Prostate gland (tissue), 2 donors: ENCODE measurements around the gene SCN4A. TPM values are rescaled to one million over a fixed set of nuclear protein-coding genes. Genes with fewer than 3 reads are reported as not detected.
"Not testable (repeated sequence)": the region's sequence is repeated elsewhere in the genome, so short reads cannot be mapped to it uniquely, and the experiment has no call there.

Source experiments
- DNase-seq: peaks from one replicate; pipeline ENCODE4 v3.0.0-alpha.2; 2019; ENCODE audit warnings: low spot score
- H3K27ac ChIP-seq, 2 donors: fragments of 200-600 bp; sonication (generic); 2 replicates each; pipeline ENCODE4 v1.5.1; 2017 to 2019
- H3K27me3 ChIP-seq: fragments of 200-600 bp; sonication (generic); replicated peaks from 2 replicates; pipeline ENCODE4 v1.5.1; 2019; ENCODE audit not compliant: insufficient read depth
- H3K36me3 ChIP-seq, 2 donors: fragments of 200-600 bp; sonication (generic); 1 replicate in 1 of 2; 2 replicates in 1 of 2; pipeline versions ENCODE4 v1.5.1 to v1.8.1; 2017 to 2019
- H3K4me1 ChIP-seq: fragments of 200-600 bp; sonication (generic); replicated peaks from 2 replicates; pipeline ENCODE4 v1.5.1; 2019
- H3K4me3 ChIP-seq, 2 donors: fragments of 200-600 bp; sonication (generic); 2 replicates each; pipeline ENCODE4 v1.5.1; 2017 to 2019
- H3K9me3 ChIP-seq: fragments of 200-600 bp; sonication (generic); 2 replicates; pipeline ENCODE4 v1.5.1; 2017
- CTCF ChIP-seq, 4 experiments: fragments of 200-600 bp in 2 of 4; fragments of 450-650 bp in 2 of 4; sonication (generic) in 2 of 4; IDR thresholded peaks; 1 replicate in 3 of 4; 2 replicates in 1 of 4; pipeline ENCODE4 v1.5.1; 2016 to 2019; ENCODE audit warnings: antibody characterized with exemption in 4 of 4, mild to moderate bottlenecking in 2 of 4, moderate library complexity in 2 of 4
- POLR2A ChIP-seq: fragments of 450-650 bp; IDR thresholded peaks from one replicate; pipeline ENCODE4 v1.6.1; 2016; ENCODE audit warnings: antibody characterized with exemption, mild to moderate bottlenecking
- POLR2AphosphoS5 ChIP-seq: sonication (generic); formaldehyde crosslinking; IDR thresholded peaks from one replicate; pipeline ENCODE4 v1.6.1; 2017; ENCODE audit warnings: antibody characterized with exemption
- WGBS: methylation state at CpG from one replicate; pipeline ENCODE4 v1.1.5; 2018; 5-methylcytosine and 5-hydroxymethylcytosine counted together
- intact Hi-C: fragments of 100-400 bp; cut with DNase I; formaldehyde crosslinking; loops from one replicate; pipeline ENCODE4 v1.14.2; 2022
- total RNA-seq, 2 donors: library from RNA; depleted of rRNA; stranded (reverse); fragments of >200 nt; gene quantifications; one replicate each; pipeline ENCODE4 v1.1.0, GENCODE V29; 2016

SCN4A gene
- total RNA-seq, 2 donors from 2014 or later = 0.23 TPM

- H3K4me1 ChIP-seq = no peaks in the 10 kb centered on the region
- H3K27ac ChIP-seq = no peak overlapping the region
- no peak for TF ChIP-seq CTCF (IDR thresholded peaks at IDR 0.05)
- TF ChIP-seq POLR2A = no peak
- TF ChIP-seq POLR2AphosphoS5 = no peak
- H3K36me3 ChIP-seq = no peaks in the 10 kb centered on the region
- intact Hi-C loops = loop anchor here (5.0 to 10.0 kb wide), 2 partner anchors 109 to 366 kb away; no protein-coding TSS in a partner anchor
- H3K9me3 ChIP-seq = no peaks in the 10 kb centered on the region
- 75% methylated on average over 10 of the region's 10 CpGs for WGBS
- no peak overlapping the region for H3K4me3 ChIP-seq
- no peak for DNase-seq
- H3K27me3 ChIP-seq = no peaks in the 10 kb centered on the region
These were observed 54.4 kb downstream of the SCN4A start for GRCh38 chr17:63918305-63918704.

DNA sequence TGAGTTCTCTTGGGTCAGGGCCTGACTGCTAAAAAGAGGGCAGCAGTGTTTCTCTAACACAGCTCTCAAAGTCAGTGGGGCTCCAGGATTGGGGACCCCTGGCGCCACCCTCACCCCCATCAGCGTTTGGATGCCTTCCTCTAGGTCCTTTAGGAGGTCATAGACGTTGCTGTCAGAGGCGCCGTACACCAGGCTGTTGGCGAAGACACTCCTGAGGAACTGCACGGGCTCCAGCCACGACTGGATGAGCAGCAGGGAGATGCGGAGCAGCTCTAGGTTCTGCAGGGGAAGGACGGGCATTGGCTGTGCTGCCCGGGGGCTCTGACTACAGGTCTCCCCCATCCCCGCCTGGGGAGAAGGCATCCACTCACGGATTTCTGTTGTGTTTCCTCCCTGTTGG, 55.1 kb downstream of the SCN4A start:
- no peak overlapping the region for H3K27ac ChIP-seq
- no peaks in the 10 kb centered on the region for H3K9me3 ChIP-seq
- no peak overlapping the region for H3K4me3 ChIP-seq
- H3K27me3 ChIP-seq = no peaks in the 10 kb centered on the region
- no peak for DNase-seq
- H3K4me1 ChIP-seq = no peaks in the 10 kb centered on the region
- TF ChIP-seq CTCF (IDR thresholded peaks at IDR 0.05) (no peak), POLR2AphosphoS5 (no peak), POLR2A (no peak)
- 76% methylated on average over 13 of the region's 13 CpGs for WGBS
- intact Hi-C loops = loop anchor here (5.0 to 10.0 kb wide), 2 partner anchors 110 to 367 kb away; no protein-coding TSS in a partner anchor
- H3K36me3 ChIP-seq = no peaks in the 10 kb centered on the region

- not testable (repeated sequence) for DNase-seq, H3K4me1 ChIP-seq, H3K36me3 ChIP-seq, H3K27me3 ChIP-seq, H3K27ac ChIP-seq, H3K4me3 ChIP-seq, H3K9me3 ChIP-seq
- intact Hi-C loops = loop anchor here (5.0 to 10.0 kb wide), 2 partner anchors 110 to 368 kb away; no protein-coding TSS in a partner anchor
- WGBS = 87% methylated on average over 11 of the region's 11 CpGs
These were observed 55.5 kb downstream of the SCN4A start for GRCh38 chr17:63917206-63917605.

DNA sequence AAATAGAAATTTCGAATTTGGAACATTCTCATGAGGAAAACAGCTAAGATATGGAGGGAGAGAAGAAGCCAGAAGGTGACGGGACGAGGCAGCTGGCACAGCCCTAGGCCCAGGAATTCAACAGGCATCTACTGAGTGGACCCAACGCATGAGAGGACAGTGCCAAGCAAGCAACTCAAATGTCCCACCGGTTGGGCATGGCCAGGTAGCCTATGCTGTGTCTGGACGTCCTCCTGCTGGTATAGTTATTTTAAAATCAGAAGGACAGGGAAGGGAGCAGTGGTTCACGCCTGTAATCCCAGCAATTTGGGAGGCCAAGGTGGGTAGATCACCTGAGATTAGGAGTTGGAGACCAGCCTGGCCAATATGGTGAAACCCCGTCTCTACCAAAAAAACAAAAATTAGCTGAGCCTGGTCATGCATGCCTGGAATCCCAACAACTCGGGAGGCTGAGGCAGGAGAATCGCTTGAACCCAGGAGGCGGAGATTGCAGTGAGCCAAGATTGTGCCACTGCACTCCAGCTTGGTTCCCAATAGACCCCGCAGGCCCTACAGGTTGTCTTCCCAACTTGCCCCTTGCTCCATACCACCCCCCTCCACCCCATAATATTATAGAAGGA, 56.0 kb downstream of the SCN4A start:
- intact Hi-C loops = loop anchor here (5.0 to 10.0 kb wide), 2 partner anchors 111 to 368 kb away; no protein-coding TSS in a partner anchor
- no peaks in the 10 kb centered on the region for H3K9me3 ChIP-seq
- H3K36me3 ChIP-seq = no peaks in the 10 kb centered on the region
- TF ChIP-seq CTCF (IDR thresholded peaks at IDR 0.05) (no peak), POLR2AphosphoS5 (no peak), POLR2A (no peak)
- DNase-seq = no peak
- no peaks in the 10 kb centered on the region for H3K4me1 ChIP-seq
- H3K27me3 ChIP-seq = no peaks in the 10 kb centered on the region
- H3K4me3 ChIP-seq = no peak overlapping the region
- H3K27ac ChIP-seq = no peak overlapping the region
- WGBS = 88% methylated on average over 12 of the region's 12 CpGs

DNA sequence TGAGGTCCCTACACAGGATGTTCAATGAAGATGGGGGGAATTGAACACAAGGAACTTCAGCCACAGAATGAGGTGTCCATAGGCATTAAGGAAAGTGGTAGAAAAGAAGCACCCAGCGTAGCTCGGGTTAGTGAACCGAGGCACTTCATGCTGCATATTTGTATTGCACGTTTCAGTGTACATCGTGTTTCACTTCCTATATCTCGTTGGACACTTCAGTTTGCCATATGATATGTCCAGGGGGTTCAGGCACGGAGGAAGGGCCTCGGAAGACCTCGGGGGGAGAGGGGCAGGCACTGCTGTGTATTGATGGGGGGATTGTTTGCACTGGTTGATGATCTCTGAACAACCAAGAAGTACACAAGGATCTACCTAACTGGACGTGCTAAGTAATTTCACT, 57.0 kb downstream of the SCN4A start:
- H3K4me1 ChIP-seq, H3K27ac ChIP-seq, H3K27me3 ChIP-seq, DNase-seq, H3K36me3 ChIP-seq, H3K4me3 ChIP-seq, H3K9me3 ChIP-seq: not testable (repeated sequence)
- WGBS = 74% methylated on average over 10 of the region's 10 CpGs
- intact Hi-C loops = loop anchor here (5.0 to 10.0 kb wide), 2 partner anchors 112 to 369 kb away; no protein-coding TSS in a partner anchor

GRCh38 chr17:63914471-63914870, 58.2 kb downstream of the SCN4A start:
- DNase-seq = no peak
- no peak overlapping the region for H3K27ac ChIP-seq
- H3K9me3 ChIP-seq = no peaks in the 10 kb centered on the region
- 97% methylated on average over 7 of the region's 7 CpGs for WGBS
- H3K27me3 ChIP-seq = no peaks in the 10 kb centered on the region
- H3K36me3 ChIP-seq = no peaks in the 10 kb centered on the region
- H3K4me1 ChIP-seq = no peaks in the 10 kb centered on the region
- intact Hi-C loops = loop anchor here (10.0 kb wide), 1 partner anchor 370 kb away; no protein-coding TSS in a partner anchor
- TF ChIP-seq CTCF (IDR thresholded peaks at IDR 0.05) (no peak), POLR2A (no peak), POLR2AphosphoS5 (no peak)
- H3K4me3 ChIP-seq = no peak overlapping the region
